ENCODE results near the gene RGS7. TPM values are rescaled to one million over a fixed set of nuclear protein-coding genes. Genes with fewer than 3 reads are reported as not detected.

Gene RGS7
- total and polyA plus RNA-seq, 2 of the 4 experiments (the other 2 are of a cell fraction), result 0.58 to 0.72 TPM

DNA sequence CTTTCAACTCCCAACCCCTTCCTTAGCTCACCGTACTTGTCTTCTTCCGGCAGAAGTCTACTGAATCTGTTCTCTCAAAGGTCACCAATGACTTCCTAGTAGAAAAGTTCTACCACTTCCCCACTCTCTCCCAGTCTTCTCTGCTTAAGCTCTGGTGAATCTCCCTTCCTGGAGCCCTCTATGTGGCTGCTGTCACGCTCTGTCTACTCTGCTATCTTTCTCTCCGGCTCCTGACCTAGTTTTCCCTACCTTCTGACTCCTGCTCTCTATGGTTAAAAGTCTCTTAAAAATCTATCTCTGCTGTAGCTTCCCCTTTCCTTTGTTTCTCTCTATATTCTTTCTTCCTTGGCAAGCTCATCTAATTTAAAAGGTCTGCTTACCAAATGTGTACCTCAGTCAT lies 394.9 kb downstream of the RGS7 start:
- H3K23ac ChIP-seq (ENCODE audit: low read depth, low read length), result no peak overlapping the region
- no peak overlapping the region for H3K9ac ChIP-seq (ENCODE audit: low read depth, low read length)
- WGBS, 2 experiments (ENCODE audit: extremely low coverage in 2 of 2, insufficient read length in 1 of 2), result 40% methylated on average over 2 of the region's 4 CpGs; no CpG with 5 or more reads in 1 of the 2 experiments
- no peak overlapping the region for H3K4me2 ChIP-seq (ENCODE audit: low read depth, low read length)
- BruUV-seq (replicated peaks), result no TSS peak
- H3K4me3 ChIP-seq (ENCODE audit: insufficient read depth, low read depth, low read length), result no peak overlapping the region
- no peaks in the 10 kb centered on the region for H4K20me1 ChIP-seq (ENCODE audit: insufficient read depth, low read length)
- H4K8ac ChIP-seq (ENCODE audit: low read depth in 2 of 2, low read length in 2 of 2), result no peak overlapping the region
- no peak overlapping the region for H3K56ac ChIP-seq (ENCODE audit: extremely low read depth, insufficient read depth, low read length)
- H2AK5ac ChIP-seq (ENCODE audit: low read depth, low read length), result no peak overlapping the region
- TF ChIP-seq, protein P1, sequence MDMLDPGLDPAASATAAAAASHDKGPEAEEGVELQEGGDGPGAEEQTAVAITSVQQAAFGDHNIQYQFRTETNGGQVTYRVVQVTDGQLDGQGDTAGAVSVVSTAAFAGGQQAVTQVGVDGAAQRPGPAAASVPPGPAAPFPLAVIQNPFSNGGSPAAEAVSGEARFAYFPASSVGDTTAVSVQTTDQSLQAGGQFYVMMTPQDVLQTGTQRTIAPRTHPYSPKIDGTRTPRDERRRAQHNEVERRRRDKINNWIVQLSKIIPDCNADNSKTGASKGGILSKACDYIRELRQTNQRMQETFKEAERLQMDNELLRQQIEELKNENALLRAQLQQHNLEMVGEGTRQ (IDR thresholded peaks at IDR 0.05; ENCODE audit: low read depth, low read length), result no peak
- no peak for TF ChIP-seq POLR2A (IDR thresholded peaks at IDR 0.05; ENCODE audit: low read depth, low read length)
- TF ChIP-seq SMC3 (IDR thresholded peaks at IDR 0.05; ENCODE audit: low read depth, low read length), result no peak
- no peak for TF ChIP-seq BHLHE40 (IDR thresholded peaks at IDR 0.05; ENCODE audit: low read depth, low read length)
- no peak for TF ChIP-seq MXI1 (IDR thresholded peaks at IDR 0.05; ENCODE audit: borderline replicate concordance, low read depth, low read length)
- no peak for TF ChIP-seq MAFK (IDR thresholded peaks at IDR 0.05; ENCODE audit: low read depth, low read length)
- TF ChIP-seq, protein P2, sequence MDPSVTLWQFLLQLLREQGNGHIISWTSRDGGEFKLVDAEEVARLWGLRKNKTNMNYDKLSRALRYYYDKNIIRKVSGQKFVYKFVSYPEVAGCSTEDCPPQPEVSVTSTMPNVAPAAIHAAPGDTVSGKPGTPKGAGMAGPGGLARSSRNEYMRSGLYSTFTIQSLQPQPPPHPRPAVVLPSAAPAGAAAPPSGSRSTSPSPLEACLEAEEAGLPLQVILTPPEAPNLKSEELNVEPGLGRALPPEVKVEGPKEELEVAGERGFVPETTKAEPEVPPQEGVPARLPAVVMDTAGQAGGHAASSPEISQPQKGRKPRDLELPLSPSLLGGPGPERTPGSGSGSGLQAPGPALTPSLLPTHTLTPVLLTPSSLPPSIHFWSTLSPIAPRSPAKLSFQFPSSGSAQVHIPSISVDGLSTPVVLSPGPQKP (IDR thresholded peaks at IDR 0.05; ENCODE audit: borderline replicate concordance, low read depth, low read length), result no peak
- TF ChIP-seq RCOR1 (IDR thresholded peaks at IDR 0.05; ENCODE audit: insufficient replicate concordance, low read length), result no peak
- no peak for TF ChIP-seq CEBPB (IDR thresholded peaks at IDR 0.05; ENCODE audit: low read depth, low read length)
- TF ChIP-seq, protein P3, sequence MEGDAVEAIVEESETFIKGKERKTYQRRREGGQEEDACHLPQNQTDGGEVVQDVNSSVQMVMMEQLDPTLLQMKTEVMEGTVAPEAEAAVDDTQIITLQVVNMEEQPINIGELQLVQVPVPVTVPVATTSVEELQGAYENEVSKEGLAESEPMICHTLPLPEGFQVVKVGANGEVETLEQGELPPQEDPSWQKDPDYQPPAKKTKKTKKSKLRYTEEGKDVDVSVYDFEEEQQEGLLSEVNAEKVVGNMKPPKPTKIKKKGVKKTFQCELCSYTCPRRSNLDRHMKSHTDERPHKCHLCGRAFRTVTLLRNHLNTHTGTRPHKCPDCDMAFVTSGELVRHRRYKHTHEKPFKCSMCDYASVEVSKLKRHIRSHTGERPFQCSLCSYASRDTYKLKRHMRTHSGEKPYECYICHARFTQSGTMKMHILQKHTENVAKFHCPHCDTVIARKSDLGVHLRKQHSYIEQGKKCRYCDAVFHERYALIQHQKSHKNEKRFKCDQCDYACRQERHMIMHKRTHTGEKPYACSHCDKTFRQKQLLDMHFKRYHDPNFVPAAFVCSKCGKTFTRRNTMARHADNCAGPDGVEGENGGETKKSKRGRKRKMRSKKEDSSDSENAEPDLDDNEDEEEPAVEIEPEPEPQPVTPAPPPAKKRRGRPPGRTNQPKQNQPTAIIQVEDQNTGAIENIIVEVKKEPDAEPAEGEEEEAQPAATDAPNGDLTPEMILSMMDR (conservative IDR thresholded peaks at IDR 0.05; ENCODE audit: low read depth, low read length), result no peak
- TF ChIP-seq FOS (IDR thresholded peaks at IDR 0.05; ENCODE audit: low read depth, low read length), result no peak
- no peak for TF ChIP-seq RAD21 (IDR thresholded peaks at IDR 0.05; ENCODE audit: low read length)
- no peak for TF ChIP-seq CHD1 (IDR thresholded peaks at IDR 0.05; ENCODE audit: low read depth, low read length)
- TF ChIP-seq MAZ (IDR thresholded peaks at IDR 0.05; ENCODE audit: borderline replicate concordance, low read depth, low read length), result no peak
- no peak for TF ChIP-seq NFE2L2 (IDR thresholded peaks at IDR 0.05; ENCODE audit: low read depth, low read length)
- TF ChIP-seq RFX5 (IDR thresholded peaks at IDR 0.05; ENCODE audit: low read depth, low read length), result no peak
- no peak overlapping the region for H4K5ac ChIP-seq (ENCODE audit: low read depth, low read length)
- H2BK120ac ChIP-seq (ENCODE audit: low read depth, low read length), result no peak overlapping the region
- no peak overlapping the region for H3K18ac ChIP-seq (ENCODE audit: low read depth, low read length)
- H3K4ac ChIP-seq (ENCODE audit: low read depth, low read length), result no peak overlapping the region
- no peak overlapping the region for H2BK5ac ChIP-seq (ENCODE audit: low read depth, low read length, poor library complexity, severe bottlenecking)
- H3K36me3 ChIP-seq (ENCODE audit: control insufficient read depth, insufficient read depth, low read length), result no peaks in the 10 kb centered on the region
- CTCF ChIA-PET, result interaction anchor here (0.6 to 1.8 kb wide), 2 partner anchors 15 to 230 kb away, joined by 3 to 6 read pairs; no protein-coding TSS in a partner anchor
- H2AFZ ChIP-seq (replicated peaks; ENCODE audit: low read length, poor library complexity), result no peak overlapping the region
- no peaks in the 10 kb centered on the region for H3K9me3 ChIP-seq (ENCODE audit: control insufficient read depth, insufficient read depth, low read length)
- H2BK15ac ChIP-seq (ENCODE audit: low read depth, low read length), result no peak overlapping the region
- H3K79me1 ChIP-seq (ENCODE audit: low read depth in 1 of 2, low read length in 2 of 2), result no peaks in the 10 kb centered on the region
- H3K4me1 ChIP-seq (ENCODE audit: control insufficient read depth, insufficient read depth, low read length), result no peaks in the 10 kb centered on the region
- no peak overlapping the region for H3K27ac ChIP-seq (ENCODE audit: insufficient read depth, low read length)
- no peaks in the 10 kb centered on the region for H3K9me1 ChIP-seq (ENCODE audit: insufficient read depth, low read length)
- no peak overlapping the region for H3K14ac ChIP-seq (replicated peaks; ENCODE audit: low read depth, low read length)
- no peak overlapping the region for H4K91ac ChIP-seq (ENCODE audit: insufficient read depth, low read depth, low read length)
- POLR2A ChIA-PET (ENCODE audit: unreplicated experiment), result no interaction called here
- no peak overlapping the region for H2BK20ac ChIP-seq (ENCODE audit: low read depth, low read length)
- in situ Hi-C loops (cut with MboI; ENCODE audit: low sequenced_read_pairs) (no loop called here), dilution Hi-C loops (cut with HindIII; ENCODE audit: low sequenced_read_pairs, unreplicated experiment) (no loop called here), intact Hi-C loops (cut with micrococcal nuclease) (no loop called here)
- no peak overlapping the region for H2AK9ac ChIP-seq (replicated peaks; ENCODE audit: low read depth, low read length, poor library complexity)
- no peak for ATAC-seq (ENCODE audit: low read depth)
- no peak for DNase-seq
- no peaks in the 10 kb centered on the region; the same call in 1 of the 2 replicates for H3K27me3 ChIP-seq (ENCODE audit: control insufficient read depth, insufficient read depth, low read length)

Data from IMR-90 (cell line).